ENCODE data around the gene CTNND2. TPM values are rescaled to one million over a fixed set of nuclear protein-coding genes. Genes with fewer than 3 reads are reported as not detected.
A peak's percentile ranks its signal among the peaks of the same experiment; 100 is the strongest.

CTNND2 gene
- total and polyA plus RNA-seq, 4 donors = 0.05 to 0.50 (median 0.27) TPM

- TF ChIP-seq RXRA (IDR thresholded peaks at IDR 0.05) (peak; percentile 82 to 84), HNF4G (IDR thresholded peaks at IDR 0.05) (peak; percentile 84)
- TF ChIP-seq, protein P1, sequence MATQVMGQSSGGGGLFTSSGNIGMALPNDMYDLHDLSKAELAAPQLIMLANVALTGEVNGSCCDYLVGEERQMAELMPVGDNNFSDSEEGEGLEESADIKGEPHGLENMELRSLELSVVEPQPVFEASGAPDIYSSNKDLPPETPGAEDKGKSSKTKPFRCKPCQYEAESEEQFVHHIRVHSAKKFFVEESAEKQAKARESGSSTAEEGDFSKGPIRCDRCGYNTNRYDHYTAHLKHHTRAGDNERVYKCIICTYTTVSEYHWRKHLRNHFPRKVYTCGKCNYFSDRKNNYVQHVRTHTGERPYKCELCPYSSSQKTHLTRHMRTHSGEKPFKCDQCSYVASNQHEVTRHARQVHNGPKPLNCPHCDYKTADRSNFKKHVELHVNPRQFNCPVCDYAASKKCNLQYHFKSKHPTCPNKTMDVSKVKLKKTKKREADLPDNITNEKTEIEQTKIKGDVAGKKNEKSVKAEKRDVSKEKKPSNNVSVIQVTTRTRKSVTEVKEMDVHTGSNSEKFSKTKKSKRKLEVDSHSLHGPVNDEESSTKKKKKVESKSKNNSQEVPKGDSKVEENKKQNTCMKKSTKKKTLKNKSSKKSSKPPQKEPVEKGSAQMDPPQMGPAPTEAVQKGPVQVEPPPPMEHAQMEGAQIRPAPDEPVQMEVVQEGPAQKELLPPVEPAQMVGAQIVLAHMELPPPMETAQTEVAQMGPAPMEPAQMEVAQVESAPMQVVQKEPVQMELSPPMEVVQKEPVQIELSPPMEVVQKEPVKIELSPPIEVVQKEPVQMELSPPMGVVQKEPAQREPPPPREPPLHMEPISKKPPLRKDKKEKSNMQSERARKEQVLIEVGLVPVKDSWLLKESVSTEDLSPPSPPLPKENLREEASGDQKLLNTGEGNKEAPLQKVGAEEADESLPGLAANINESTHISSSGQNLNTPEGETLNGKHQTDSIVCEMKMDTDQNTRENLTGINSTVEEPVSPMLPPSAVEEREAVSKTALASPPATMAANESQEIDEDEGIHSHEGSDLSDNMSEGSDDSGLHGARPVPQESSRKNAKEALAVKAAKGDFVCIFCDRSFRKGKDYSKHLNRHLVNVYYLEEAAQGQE (IDR thresholded peaks at IDR 0.05) = peak; percentile 77
These were observed 568.1 kb downstream of the CTNND2 start (continued) for GRCh38 chr5:11335881-11336760.

- H3K27me3 ChIP-seq (ENCODE audit: control insufficient read depth in 4 of 4, insufficient read depth in 4 of 4, low read length in 3 of 4) = no peaks in the 10 kb centered on the region
- H3K9ac ChIP-seq (ENCODE audit: low read depth in 1 of 2, low read length in 2 of 2) = no peak overlapping the region
- H3K36me3 ChIP-seq (ENCODE audit: control insufficient read depth in 4 of 4, insufficient read depth in 3 of 4, low read depth in 1 of 4, low read length in 3 of 4) = no peaks in the 10 kb centered on the region
- TF ChIP-seq, protein P2, sequence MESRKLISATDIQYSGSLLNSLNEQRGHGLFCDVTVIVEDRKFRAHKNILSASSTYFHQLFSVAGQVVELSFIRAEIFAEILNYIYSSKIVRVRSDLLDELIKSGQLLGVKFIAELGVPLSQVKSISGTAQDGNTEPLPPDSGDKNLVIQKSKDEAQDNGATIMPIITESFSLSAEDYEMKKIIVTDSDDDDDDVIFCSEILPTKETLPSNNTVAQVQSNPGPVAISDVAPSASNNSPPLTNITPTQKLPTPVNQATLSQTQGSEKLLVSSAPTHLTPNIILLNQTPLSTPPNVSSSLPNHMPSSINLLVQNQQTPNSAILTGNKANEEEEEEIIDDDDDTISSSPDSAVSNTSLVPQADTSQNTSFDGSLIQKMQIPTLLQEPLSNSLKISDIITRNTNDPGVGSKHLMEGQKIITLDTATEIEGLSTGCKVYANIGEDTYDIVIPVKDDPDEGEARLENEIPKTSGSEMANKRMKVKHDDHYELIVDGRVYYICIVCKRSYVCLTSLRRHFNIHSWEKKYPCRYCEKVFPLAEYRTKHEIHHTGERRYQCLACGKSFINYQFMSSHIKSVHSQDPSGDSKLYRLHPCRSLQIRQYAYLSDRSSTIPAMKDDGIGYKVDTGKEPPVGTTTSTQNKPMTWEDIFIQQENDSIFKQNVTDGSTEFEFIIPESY (IDR thresholded peaks at IDR 0.05) = no peak
- TF ChIP-seq NR2F2 (IDR thresholded peaks at IDR 0.05) = no peak
- TF ChIP-seq FOXA2 (IDR thresholded peaks at IDR 0.05) = no peak
- no peak for DNase-seq (ENCODE audit: low spot score)
- WGBS = 83% methylated on average over 3 of the region's 3 CpGs
- H3K4me1 ChIP-seq (ENCODE audit: control insufficient read depth in 4 of 4, insufficient read depth in 4 of 4, low read length in 3 of 4) = peaks cover 0 to 10% (median 0%) of the 10 kb centered on the region in 4 donors
- H3K4me3 ChIP-seq (ENCODE audit: low read depth in 1 of 3, low read length in 3 of 3) = no peak overlapping the region
- peaks cover 0 to 3% (median under 1%) of the 10 kb centered on the region in 4 donors for H3K9me3 ChIP-seq (ENCODE audit: control insufficient read depth in 4 of 4, low read length in 3 of 4)
- no peak overlapping the region for H3K27ac ChIP-seq (ENCODE audit: low read depth in 1 of 2, low read length in 2 of 2)
These were observed 569.8 kb downstream of the CTNND2 start for GRCh38 chr5:11334404-11334803.

GRCh38 chr5:11329679-11330078 lies 574.6 kb downstream of the CTNND2 start:
- TF ChIP-seq GABPA (IDR thresholded peaks at IDR 0.05 in 1 of 2, conservative IDR thresholded peaks at IDR 0.05 in 1 of 2) (no peak), HNF4G (IDR thresholded peaks at IDR 0.05) (no peak), EGR1 (IDR thresholded peaks at IDR 0.05; ENCODE audit: low read depth in 2 of 2) (no peak)
- TF ChIP-seq, protein P2 (IDR thresholded peaks at IDR 0.05) = no peak
- TF ChIP-seq, protein P3, sequence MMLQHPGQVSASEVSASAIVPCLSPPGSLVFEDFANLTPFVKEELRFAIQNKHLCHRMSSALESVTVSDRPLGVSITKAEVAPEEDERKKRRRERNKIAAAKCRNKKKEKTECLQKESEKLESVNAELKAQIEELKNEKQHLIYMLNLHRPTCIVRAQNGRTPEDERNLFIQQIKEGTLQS (IDR thresholded peaks at IDR 0.05) = no peak
- H3K9ac ChIP-seq (ENCODE audit: low read depth in 1 of 2, low read length in 2 of 2) = no peak overlapping the region
- DNase-seq (ENCODE audit: low spot score) = no peak
- H3K4me3 ChIP-seq (ENCODE audit: low read depth in 1 of 3, low read length in 3 of 3) = no peak overlapping the region
- peaks cover 0 to 3% (median under 1%) of the 10 kb centered on the region in 4 donors for H3K9me3 ChIP-seq (ENCODE audit: control insufficient read depth in 4 of 4, low read length in 3 of 4)
- peaks cover 0 to 3% (median 0%) of the 10 kb centered on the region in 4 donors for H3K4me1 ChIP-seq (ENCODE audit: control insufficient read depth in 4 of 4, insufficient read depth in 4 of 4, low read length in 3 of 4)
- 81% methylated on average over 5 of the region's 5 CpGs for WGBS
- H3K27ac ChIP-seq (ENCODE audit: low read depth in 1 of 2, low read length in 2 of 2) = no peak overlapping the region
- no peaks in the 10 kb centered on the region for H3K27me3 ChIP-seq (ENCODE audit: control insufficient read depth in 4 of 4, insufficient read depth in 4 of 4, low read length in 3 of 4)
- no peaks in the 10 kb centered on the region for H3K36me3 ChIP-seq (ENCODE audit: control insufficient read depth in 4 of 4, insufficient read depth in 3 of 4, low read depth in 1 of 4, low read length in 3 of 4)
